Karpas-422 (cell line): Measurements from ENCODE around the gene EPHB6. TPM values are rescaled to one million over a fixed set of nuclear protein-coding genes. Genes with fewer than 3 reads are reported as not detected.
A peak's percentile ranks its signal among the peaks of the same experiment; 100 is the strongest.

Experiments used
- DNase-seq: peaks from one replicate; pipeline ENCODE4 v3.0.0-alpha.2; 2015
- H2AFZ ChIP-seq: fragments of 200-600 bp; sonication (generic); 2 replicates; pipeline ENCODE4 v1.6.1; 2014; ENCODE audit warnings: antibody characterized with exemption, low read length, mixed read lengths
- H3K27ac ChIP-seq: fragments of 200-600 bp; sonication (generic); 2 replicates; pipeline ENCODE4 v1.5.1; 2014; ENCODE audit warnings: mild to moderate bottlenecking, low read length, moderate library complexity
- H3K27me3 ChIP-seq: fragments of 200-600 bp; sonication (generic); 2 replicates; pipeline ENCODE4 v1.6.1; 2014; ENCODE audit warnings: low read length, mixed read lengths
- H3K36me3 ChIP-seq: fragments of 200-600 bp; sonication (generic); 2 replicates; pipeline ENCODE4 v1.6.1; 2014; ENCODE audit warnings: low read length, mixed read lengths; ENCODE audit not compliant: insufficient read depth
- H3K4me1 ChIP-seq: fragments of 200-600 bp; sonication (generic); 2 replicates; pipeline ENCODE4 v1.6.1; 2014; ENCODE audit warnings: mild to moderate bottlenecking, low read length, mixed read lengths
- H3K4me2 ChIP-seq: fragments of 200-600 bp; sonication (generic); 2 replicates; pipeline ENCODE4 v1.6.1; 2014; ENCODE audit warnings: low read length, low read depth, mild to moderate bottlenecking; ENCODE audit not compliant: poor library complexity, severe bottlenecking
- H3K4me3 ChIP-seq: fragments of 200-600 bp; sonication (generic); 2 replicates; pipeline ENCODE4 v1.5.1; 2014; ENCODE audit warnings: mild to moderate bottlenecking, antibody characterized with exemption, low read length, mixed read lengths
- H3K79me2 ChIP-seq: fragments of 200-600 bp; sonication (generic); 2 replicates; pipeline ENCODE4 v1.6.1; 2014; ENCODE audit warnings: mild to moderate bottlenecking, low read length, mixed read lengths
- H3K9ac ChIP-seq: fragments of 200-600 bp; sonication (generic); 2 replicates; pipeline ENCODE4 v1.6.0; 2014; ENCODE audit warnings: low read length
- H3K9me2 ChIP-seq: fragments of 200-600 bp; sonication (generic), shearing (Covaris generic); replicated peaks from 2 replicates; pipeline ENCODE4 v1.6.0; 2014; ENCODE audit warnings: mild to moderate bottlenecking, low read length, moderate library complexity; ENCODE audit not compliant: insufficient read depth
- H3K9me3 ChIP-seq: fragments of 300-700, 200-600 bp; sonication (generic); 2 replicates; pipeline ENCODE4 v1.6.1; 2014; ENCODE audit warnings: low read length, mixed read lengths
- H4K20me1 ChIP-seq: fragments of 200-600 bp; sonication (generic); 2 replicates; pipeline ENCODE4 v1.6.1; 2014; ENCODE audit warnings: mild to moderate bottlenecking, antibody characterized with exemption, low read length, low read depth; ENCODE audit not compliant: insufficient read depth
- total RNA-seq: library from RNA; depleted of rRNA; stranded (reverse); fragments of >200 nt; shearing (Covaris generic); gene quantifications from 2 replicates; pipeline ENCODE4 v1.2.3, GENCODE V29; 2014; ENCODE audit warnings: low replicate concordance; rRNA removed

Gene EPHB6
- total RNA-seq = not detected in 2 replicates

DNA sequence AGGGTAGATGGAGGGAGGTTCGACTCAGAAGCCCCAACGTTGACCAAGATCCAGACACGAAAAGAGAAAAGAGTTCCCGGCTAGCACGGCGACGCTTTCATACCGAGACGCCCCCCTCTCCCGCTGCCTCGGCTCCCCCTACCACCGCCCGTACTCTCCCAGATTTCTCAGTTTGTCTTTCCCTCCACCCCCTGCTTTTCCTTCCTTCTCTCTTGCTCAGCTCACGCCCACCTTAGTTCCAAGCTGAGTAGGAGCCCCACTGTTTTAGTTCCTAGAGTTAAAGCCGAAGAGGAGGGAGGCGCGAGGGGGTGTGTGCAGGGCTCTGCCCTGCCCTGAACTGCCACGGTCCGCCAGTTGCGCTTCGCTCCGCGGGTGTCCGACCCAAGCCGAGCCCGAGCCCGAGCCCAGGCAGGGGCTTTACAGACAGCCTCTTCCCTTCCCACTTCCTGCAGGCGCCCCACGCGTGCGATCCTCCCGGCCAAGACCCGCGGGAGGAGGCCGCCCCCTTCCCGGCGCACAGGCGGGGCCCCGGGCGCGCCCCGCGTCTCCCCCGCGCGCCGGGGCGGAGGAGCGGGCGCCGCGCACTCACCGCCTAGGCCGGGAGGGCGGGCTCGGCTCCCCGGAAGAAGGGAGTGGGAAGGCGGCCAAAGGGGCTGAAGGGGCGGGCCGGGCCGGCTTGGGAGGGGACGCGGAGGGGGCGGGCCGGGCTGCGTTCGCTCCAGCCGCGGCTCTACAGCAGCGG is at the start of gene EPHB6:
Gene EPHB6 (plus strand): TSS at position 705 of the 742 bp plus-strand sequence. CDS start 8,152 bp downstream, outside the sequence.
- Histone ChIP-seq H3K36me3 (no peaks in the 10 kb centered on the region), H3K27me3 (no peaks in the 10 kb centered on the region), H3K4me3 (peak within 1 kb of the TSS; percentile 74), H3K4me1 (peaks cover 13% of the 10 kb centered on the region), H3K9ac (peak within 1 kb of the TSS; percentile 67), H2AFZ (peak within 1 kb of the TSS; percentile 97), H3K9me2 (no peaks in the 10 kb centered on the region), H3K79me2 (no peaks in the 10 kb centered on the region), H3K4me2 (peak within 1 kb of the TSS; percentile 96), H3K27ac (no peak within 1 kb of the TSS), H4K20me1 (no peaks in the 10 kb centered on the region), H3K9me3 (no peaks in the 10 kb centered on the region)
- peak; percentile 66 for DNase-seq

- Histone ChIP-seq H3K79me2 (no peaks in the 10 kb centered on the region), H3K9me3 (no peaks in the 10 kb centered on the region), H3K4me3 (no peak overlapping the region), H3K4me1 (no peaks in the 10 kb centered on the region), H2AFZ (no peak overlapping the region), H3K9me2 (no peaks in the 10 kb centered on the region), H3K4me2 (no peak overlapping the region), H3K27ac (no peak overlapping the region), H4K20me1 (no peaks in the 10 kb centered on the region), H3K27me3 (no peaks in the 10 kb centered on the region), H3K36me3 (no peaks in the 10 kb centered on the region), H3K9ac (no peak overlapping the region)
- DNase-seq = no peak
These were observed 49.4 kb upstream of the EPHB6 start for GRCh38 chr7:142805350-142806021.

- no peak overlapping the region for H3K9ac ChIP-seq
- H2AFZ ChIP-seq = no peak overlapping the region
- H3K36me3 ChIP-seq = no peaks in the 10 kb centered on the region
- no peak for DNase-seq
- H3K27me3 ChIP-seq = no peaks in the 10 kb centered on the region
- no peaks in the 10 kb centered on the region for H3K9me3 ChIP-seq
- no peak overlapping the region for H3K4me3 ChIP-seq
- no peak overlapping the region for H3K27ac ChIP-seq
- H3K4me2 ChIP-seq = no peak overlapping the region
- no peaks in the 10 kb centered on the region for H3K79me2 ChIP-seq
- H4K20me1 ChIP-seq = no peaks in the 10 kb centered on the region
- no peaks in the 10 kb centered on the region for H3K9me2 ChIP-seq
- H3K4me1 ChIP-seq = no peaks in the 10 kb centered on the region
These were observed 48.9 kb upstream of the EPHB6 start for GRCh38 chr7:142806022-142806356.

DNA sequence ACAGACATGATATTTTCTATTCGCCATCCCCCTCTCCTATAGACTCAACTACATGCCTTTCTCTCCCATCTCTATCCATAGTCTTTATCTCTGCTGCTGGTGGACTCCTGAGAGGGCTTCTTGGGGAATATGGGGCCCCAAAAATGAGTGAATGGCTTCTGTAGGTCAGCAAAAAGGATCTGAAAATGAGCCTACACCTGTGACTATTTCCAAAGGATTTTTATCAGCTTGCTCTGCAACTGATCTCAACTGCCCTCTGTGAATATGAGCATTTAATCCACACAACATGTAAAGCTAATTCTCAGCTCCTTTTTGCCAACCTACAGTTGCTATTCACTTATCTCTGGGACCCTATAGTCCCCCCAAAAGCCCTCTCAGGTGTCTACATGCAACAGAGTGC is 47.9 kb upstream of the EPHB6 start:
- Histone ChIP-seq H4K20me1 (no peaks in the 10 kb centered on the region), H2AFZ (no peak overlapping the region), H3K4me3 (no peak overlapping the region), H3K79me2 (no peaks in the 10 kb centered on the region), H3K4me1 (no peaks in the 10 kb centered on the region), H3K9ac (no peak overlapping the region), H3K27ac (no peak overlapping the region), H3K9me2 (no peaks in the 10 kb centered on the region), H3K9me3 (no peaks in the 10 kb centered on the region), H3K4me2 (no peak overlapping the region), H3K36me3 (no peaks in the 10 kb centered on the region), H3K27me3 (no peaks in the 10 kb centered on the region)
- no peak for DNase-seq

DNA sequence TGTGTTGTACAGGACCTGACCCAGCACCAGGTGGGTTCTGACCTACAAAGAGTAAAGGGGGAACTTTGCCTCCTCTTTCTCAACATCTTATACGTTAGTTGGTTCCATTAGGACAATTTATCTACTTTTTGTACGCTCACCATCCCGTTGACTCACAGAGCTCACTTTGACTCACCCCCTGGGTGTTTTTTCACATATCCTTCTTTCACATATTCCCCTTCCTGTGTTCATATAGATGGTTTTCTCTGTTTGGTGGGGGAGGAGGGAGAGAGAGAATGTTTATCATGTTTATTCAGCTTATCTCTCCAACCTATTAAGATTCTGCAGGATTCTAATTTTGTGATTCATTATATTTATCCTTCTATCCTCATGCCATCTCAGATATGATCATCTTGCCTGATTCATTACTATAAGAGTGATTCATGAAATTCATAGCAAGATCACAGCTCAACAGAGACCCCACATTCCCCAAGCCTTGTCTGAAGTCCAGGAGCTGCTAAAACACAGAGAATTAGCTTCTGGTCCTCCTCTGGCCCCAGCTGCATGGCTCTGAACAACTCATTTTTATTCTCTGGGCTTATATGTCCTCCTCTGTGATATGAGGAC is 46.9 kb upstream of the EPHB6 start:
- no peak for DNase-seq
- Histone ChIP-seq H3K27ac (no peak overlapping the region), H3K36me3 (no peaks in the 10 kb centered on the region), H3K4me1 (no peaks in the 10 kb centered on the region), H3K9me2 (no peaks in the 10 kb centered on the region), H3K4me2 (no peak overlapping the region), H3K9ac (no peak overlapping the region), H3K27me3 (no peaks in the 10 kb centered on the region), H3K4me3 (no peak overlapping the region), H2AFZ (no peak overlapping the region), H3K79me2 (no peaks in the 10 kb centered on the region), H4K20me1 (no peaks in the 10 kb centered on the region), H3K9me3 (no peaks in the 10 kb centered on the region)

DNA sequence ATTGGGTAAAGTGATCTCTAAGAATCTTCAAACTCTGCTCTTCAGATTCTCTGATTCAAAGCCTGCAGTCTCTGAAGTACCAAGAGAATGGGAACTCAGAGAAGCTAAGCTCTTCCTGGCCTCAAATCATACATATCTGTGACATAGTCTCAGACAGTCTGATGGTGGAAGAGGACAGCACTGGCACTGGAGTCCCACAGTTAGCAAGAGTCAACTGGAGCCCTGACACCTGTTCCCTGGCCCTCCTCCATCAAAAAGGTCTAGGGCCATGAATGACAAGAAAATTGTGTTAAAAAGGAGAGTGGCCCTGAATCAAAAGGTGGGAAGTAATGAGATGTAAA is 46.4 kb upstream of the EPHB6 start:
- H3K9me2 ChIP-seq = no peaks in the 10 kb centered on the region
- H3K4me1 ChIP-seq = no peaks in the 10 kb centered on the region
- no peak overlapping the region for H3K27ac ChIP-seq
- no peak overlapping the region for H3K4me3 ChIP-seq
- no peak overlapping the region for H3K4me2 ChIP-seq
- H2AFZ ChIP-seq = no peak overlapping the region
- no peaks in the 10 kb centered on the region for H4K20me1 ChIP-seq
- DNase-seq = no peak
- H3K36me3 ChIP-seq = no peaks in the 10 kb centered on the region
- H3K79me2 ChIP-seq = no peaks in the 10 kb centered on the region
- H3K27me3 ChIP-seq = no peaks in the 10 kb centered on the region
- no peaks in the 10 kb centered on the region for H3K9me3 ChIP-seq
- H3K9ac ChIP-seq = no peak overlapping the region

- no peak for DNase-seq
- no peak overlapping the region for H2AFZ ChIP-seq
- no peaks in the 10 kb centered on the region for H3K4me1 ChIP-seq
- no peaks in the 10 kb centered on the region for H3K27me3 ChIP-seq
- no peak overlapping the region for H3K4me3 ChIP-seq
- no peaks in the 10 kb centered on the region for H3K79me2 ChIP-seq
- H4K20me1 ChIP-seq = no peaks in the 10 kb centered on the region
- H3K9me2 ChIP-seq = no peaks in the 10 kb centered on the region
- no peaks in the 10 kb centered on the region for H3K36me3 ChIP-seq
- no peak overlapping the region for H3K9ac ChIP-seq
- H3K9me3 ChIP-seq = no peaks in the 10 kb centered on the region
- no peak overlapping the region for H3K27ac ChIP-seq
- H3K4me2 ChIP-seq = no peak overlapping the region
These were observed 45.9 kb upstream of the EPHB6 start for GRCh38 chr7:142808802-142809583.

DNA sequence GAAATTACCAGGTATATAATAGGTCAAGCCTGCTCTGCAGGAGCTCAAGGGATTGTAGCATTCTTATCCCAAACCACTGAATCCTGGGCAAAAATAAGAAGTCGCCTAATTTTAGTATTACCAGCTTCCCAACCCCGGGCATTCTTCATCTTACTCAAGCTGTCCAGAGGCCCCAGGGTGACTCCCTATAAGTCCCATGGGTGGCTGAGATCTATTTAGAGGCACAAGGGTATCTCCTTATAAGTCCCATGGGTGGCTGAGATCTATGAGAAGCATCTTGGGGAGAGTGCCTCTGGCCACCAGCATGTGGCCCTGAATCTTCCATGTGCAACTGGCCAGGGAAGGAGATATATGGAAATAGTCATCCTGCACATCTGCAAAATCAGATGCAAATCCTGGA is 45.2 kb upstream of the EPHB6 start:
- no peak overlapping the region for H3K27ac ChIP-seq
- no peak overlapping the region for H2AFZ ChIP-seq
- H3K9me2 ChIP-seq = no peaks in the 10 kb centered on the region
- no peak overlapping the region for H3K9ac ChIP-seq
- H3K4me3 ChIP-seq = no peak overlapping the region
- no peaks in the 10 kb centered on the region for H3K79me2 ChIP-seq
- no peaks in the 10 kb centered on the region for H4K20me1 ChIP-seq
- H3K9me3 ChIP-seq = no peaks in the 10 kb centered on the region
- H3K4me2 ChIP-seq = no peak overlapping the region
- no peaks in the 10 kb centered on the region for H3K27me3 ChIP-seq
- no peaks in the 10 kb centered on the region for H3K4me1 ChIP-seq
- no peak for DNase-seq
- H3K36me3 ChIP-seq = no peaks in the 10 kb centered on the region
